Measurements from ENCODE around the gene PEMT. TPM values are rescaled to one million over a fixed set of nuclear protein-coding genes. Genes with fewer than 3 reads are reported as not detected.

The PEMT gene
- total and polyA plus RNA-seq, 2 of the 8 experiments (the other 6 are each of a cell fraction or from before 2014, with no cell fraction given) = 42.0 to 118 TPM

DNA sequence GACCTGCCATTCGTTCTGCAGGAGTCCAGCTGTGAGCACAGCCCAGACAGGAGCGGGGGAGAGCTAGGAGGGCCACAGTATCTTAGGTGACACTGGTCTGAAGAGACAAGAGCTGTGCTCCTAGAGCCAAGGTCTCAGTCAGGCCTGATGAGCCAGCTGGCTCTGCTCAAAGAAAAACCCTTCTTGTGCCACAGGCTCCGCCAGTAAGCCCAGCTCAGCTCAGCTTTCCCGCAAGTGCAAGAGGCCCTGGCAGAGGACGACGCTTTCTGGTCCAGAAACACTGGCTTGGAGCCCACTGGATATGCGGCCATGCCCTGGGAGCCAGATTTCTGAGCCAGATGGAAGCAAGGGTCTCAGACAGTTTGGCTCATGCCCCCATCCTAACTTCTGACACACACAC is 23.9 kb downstream of the PEMT start:
- H3K23ac ChIP-seq (ENCODE audit: insufficient read length) = no peak overlapping the region
- POLR2A ChIA-PET (ENCODE audit: partially characterized antibody) = interaction anchor here (2.1 to 5.1 kb wide), 2 partner anchors 9 to 71 kb away, joined by 5 to 25 read pairs; partner anchors contain the start of gene RASD1
- 0 out of 2 replicates have a peak overlapping the region, but pooled peaks have one; percentile 11 for H2AK5ac ChIP-seq (ENCODE audit: low read depth, low read length)
- CTCF ChIA-PET (ENCODE audit: partially characterized antibody) = interaction anchor here (0.6 to 9.7 kb wide), 29 partner anchors 8 to 310 kb away, joined by 3 to 81 read pairs (median 7); partner anchors contain the start of gene RASD1
- H3K18ac ChIP-seq (ENCODE audit: extremely low read depth, low read length) = no peak overlapping the region
- no peaks in the 10 kb centered on the region for H3K23me2 ChIP-seq (ENCODE audit: low read depth, low read length)
- peaks cover 5% of the 10 kb centered on the region for H3K79me1 ChIP-seq (ENCODE audit: low read depth, low read length)
- TF ChIP-seq CTBP2 (IDR thresholded peaks at IDR 0.05; ENCODE audit: borderline replicate concordance, insufficient read depth, insufficient read length, low read length) = no peak
- TF ChIP-seq ZNF274 (IDR thresholded peaks at IDR 0.05; ENCODE audit: borderline replicate concordance, extremely low read depth, low read length) = no peak
- no peak for TF ChIP-seq POU5F1 (IDR thresholded peaks at IDR 0.05; ENCODE audit: low read depth, low read length)
- TF ChIP-seq, protein P1, sequence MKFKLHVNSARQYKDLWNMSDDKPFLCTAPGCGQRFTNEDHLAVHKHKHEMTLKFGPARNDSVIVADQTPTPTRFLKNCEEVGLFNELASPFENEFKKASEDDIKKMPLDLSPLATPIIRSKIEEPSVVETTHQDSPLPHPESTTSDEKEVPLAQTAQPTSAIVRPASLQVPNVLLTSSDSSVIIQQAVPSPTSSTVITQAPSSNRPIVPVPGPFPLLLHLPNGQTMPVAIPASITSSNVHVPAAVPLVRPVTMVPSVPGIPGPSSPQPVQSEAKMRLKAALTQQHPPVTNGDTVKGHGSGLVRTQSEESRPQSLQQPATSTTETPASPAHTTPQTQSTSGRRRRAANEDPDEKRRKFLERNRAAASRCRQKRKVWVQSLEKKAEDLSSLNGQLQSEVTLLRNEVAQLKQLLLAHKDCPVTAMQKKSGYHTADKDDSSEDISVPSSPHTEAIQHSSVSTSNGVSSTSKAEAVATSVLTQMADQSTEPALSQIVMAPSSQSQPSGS (IDR thresholded peaks at IDR 0.05; ENCODE audit: low read length) = no peak
- TF ChIP-seq KDM4A (IDR thresholded peaks at IDR 0.05; ENCODE audit: low read depth, low read length, severe bottlenecking) = no peak
- no peak for TF ChIP-seq RFX5 (IDR thresholded peaks at IDR 0.05; ENCODE audit: borderline replicate concordance, low read depth, low read length)
- H2AFZ ChIP-seq (ENCODE audit: low read length) = no peak overlapping the region
- H3K4me1 ChIP-seq (replicated peaks in 1 of 4; ENCODE audit: control insufficient read depth in 3 of 4, insufficient read depth in 4 of 4, low read length in 3 of 4) = peaks cover 0 to 13% (median 8%) of the 10 kb centered on the region in 4 experiments; a peak in 5 of 7 replicates
- no peaks in the 10 kb centered on the region for H3K79me2 ChIP-seq (ENCODE audit: control insufficient read depth in 1 of 2, insufficient read depth in 2 of 2, low read length in 2 of 2)
- DNase-seq (ENCODE audit: low read depth in 1 of 2, low spot score in 2 of 2) = no peak
- H3K4ac ChIP-seq (replicated peaks; ENCODE audit: insufficient read length, low read depth, low read length) = no peak overlapping the region
- H2BK12ac ChIP-seq (ENCODE audit: low read depth, low read length) = no peak overlapping the region
- 78% methylated on average over 7 of the region's 7 CpGs; no CpG with 5 or more reads in 1 of the 2 experiments for WGBS, 2 experiments (ENCODE audit: extremely low coverage in 1 of 2, insufficient coverage in 1 of 2, insufficient read length in 1 of 2, insufficient replicate concordance in 2 of 2, low coverage in 1 of 2, low lambda C conversion rate in 2 of 2, missing lambda C conversion rate in 1 of 2)
- no peaks in the 10 kb centered on the region for H3K36me3 ChIP-seq (ENCODE audit: control insufficient read depth in 2 of 4, insufficient read depth in 4 of 4, low read length in 3 of 4)
- FAIRE-seq = no peak
- H4K91ac ChIP-seq (replicated peaks; ENCODE audit: insufficient read length, low read length) = no peak overlapping the region
- H3K9ac ChIP-seq (replicated peaks in 1 of 4; ENCODE audit: extremely low read depth in 1 of 4, low read depth in 3 of 4, low read length in 3 of 4) = no peak overlapping the region
- H2BK120ac ChIP-seq (replicated peaks; ENCODE audit: low read depth, low read length) = no peak overlapping the region
- no peaks in the 10 kb centered on the region for H3K9me3 ChIP-seq (ENCODE audit: insufficient read depth in 2 of 2, low read depth in 1 of 2, low read length in 1 of 2)
- H3K4me3 ChIP-seq (ENCODE audit: extremely low read depth in 1 of 4, insufficient read depth in 2 of 4, low read depth in 3 of 4, low read length in 4 of 4) = no peak overlapping the region
- H3K56ac ChIP-seq (replicated peaks; ENCODE audit: insufficient read length, low read depth, low read length) = no peak overlapping the region
- H2BK5ac ChIP-seq (ENCODE audit: low read depth, low read length) = peak overlapping the region; percentile 46; the same call in 1 of the 2 replicates
- H3K27ac ChIP-seq (ENCODE audit: low read depth, low read length) = no peak overlapping the region
- peaks cover 2% of the 10 kb centered on the region in 2 experiments for H4K20me1 ChIP-seq (replicated peaks in 1 of 2; ENCODE audit: control insufficient read depth in 1 of 2, insufficient read depth in 2 of 2, low read length in 2 of 2)
- H4K8ac ChIP-seq (ENCODE audit: extremely low read depth, insufficient read depth, low read length) = no peak overlapping the region
- no peak overlapping the region for H2BK20ac ChIP-seq (ENCODE audit: low read length)
- H3K14ac ChIP-seq (ENCODE audit: insufficient read length) = no peak overlapping the region
- H3K27me3 ChIP-seq (replicated peaks in 1 of 4; ENCODE audit: control insufficient read depth in 3 of 4, extremely low read depth in 1 of 4, insufficient read depth in 3 of 4, low read length in 3 of 4) = no peaks in the 10 kb centered on the region
- H4K5ac ChIP-seq (ENCODE audit: insufficient read length, low read depth, low read length) = no peak overlapping the region
- no peak overlapping the region for H3K4me2 ChIP-seq (ENCODE audit: insufficient read depth in 1 of 2, low read depth in 2 of 2, low read length in 2 of 2)
- no peak overlapping the region for H2BK15ac ChIP-seq (ENCODE audit: low read length)

Data from H1 (cell line).